DOHH2 (cell line): ENCODE measurements around the gene DENND5B.

Experiments
- H3F3A ChIP-seq: fragments of 200-600 bp; sonication (generic), shearing (Covaris generic); 2 replicates; pipeline ENCODE4 v1.6.0; 2016; ENCODE audit warnings: antibody characterized with exemption, mild to moderate bottlenecking; ENCODE audit not compliant: control insufficient read depth, insufficient read depth
- H3K27ac ChIP-seq: fragments of 200-600 bp; sonication (generic); 2 replicates; pipeline ENCODE4 v1.5.1; 2014; ENCODE audit warnings: low read depth, mild to moderate bottlenecking, low read length, moderate library complexity
- H3K27me3 ChIP-seq: fragments of 200-600 bp; sonication (generic); 2 replicates; pipeline ENCODE4 v1.6.1; 2014; ENCODE audit warnings: mild to moderate bottlenecking, low read length, mixed read lengths; ENCODE audit not compliant: control insufficient read depth
- H3K36me3 ChIP-seq: fragments of 200-600 bp; sonication (generic); 2 replicates; pipeline ENCODE4 v1.6.1; 2014; ENCODE audit warnings: mild to moderate bottlenecking, low read length, moderate library complexity, mixed read lengths; ENCODE audit not compliant: control insufficient read depth
- H3K4me1 ChIP-seq: fragments of 200-600 bp; sonication (generic); 2 replicates; pipeline ENCODE4 v1.6.1; 2014; ENCODE audit warnings: mild to moderate bottlenecking, low read length, mixed read lengths; ENCODE audit not compliant: control insufficient read depth
- H3K4me2 ChIP-seq: fragments of 200-600 bp; sonication (generic); 2 replicates; pipeline ENCODE4 v1.6.0; 2014; ENCODE audit warnings: mild to moderate bottlenecking, low read length, moderate library complexity
- H3K4me3 ChIP-seq: fragments of 200-600 bp; sonication (generic); 2 replicates; pipeline ENCODE4 v1.5.1; 2014; ENCODE audit warnings: mild to moderate bottlenecking, low read length, mixed read lengths
- H3K79me2 ChIP-seq: fragments of 200-600 bp; sonication (generic); 2 replicates; pipeline ENCODE4 v1.6.1; 2014; ENCODE audit warnings: mild to moderate bottlenecking, low read length, mixed read lengths; ENCODE audit not compliant: control insufficient read depth
- H3K9me2 ChIP-seq: fragments of 200-600 bp; sonication (generic); replicated peaks from 2 replicates; pipeline ENCODE4 v1.6.1; 2014; ENCODE audit warnings: mild to moderate bottlenecking, low read length, mixed read lengths; ENCODE audit not compliant: control insufficient read depth
- H3K9me3 ChIP-seq: fragments of 200-600 bp; sonication (generic); 2 replicates; pipeline ENCODE4 v1.6.1; 2014; ENCODE audit warnings: antibody characterized with exemption, low read length, mixed read lengths; ENCODE audit not compliant: control insufficient read depth, insufficient read depth
- H4K20me1 ChIP-seq: fragments of 200-600 bp; sonication (generic); 2 replicates; pipeline ENCODE4 v1.6.0; 2014; ENCODE audit warnings: low read depth, mild to moderate bottlenecking, antibody characterized with exemption, low read length, moderate library complexity; ENCODE audit not compliant: control insufficient read depth, insufficient read depth
- EZH2phosphoT487 ChIP-seq: fragments of 200-600 bp; sonication (generic); IDR thresholded peaks from 2 replicates; pipeline ENCODE4 v1.6.1; 2017; ENCODE audit warnings: borderline replicate concordance, mild to moderate bottlenecking, antibody characterized with exemption, low read length, moderate library complexity, mixed read lengths
- TF ChIP-seq, protein P1 (sequence below): fragments of 200-600 bp; sonication (generic); IDR thresholded peaks from one replicate; pipeline ENCODE4 v1.5.1; 2014; ENCODE audit warnings: antibody characterized with exemption, mild to moderate bottlenecking, low read depth, low read length; ENCODE audit not compliant: poor library complexity, severe bottlenecking

Gene DENND5B

DNA sequence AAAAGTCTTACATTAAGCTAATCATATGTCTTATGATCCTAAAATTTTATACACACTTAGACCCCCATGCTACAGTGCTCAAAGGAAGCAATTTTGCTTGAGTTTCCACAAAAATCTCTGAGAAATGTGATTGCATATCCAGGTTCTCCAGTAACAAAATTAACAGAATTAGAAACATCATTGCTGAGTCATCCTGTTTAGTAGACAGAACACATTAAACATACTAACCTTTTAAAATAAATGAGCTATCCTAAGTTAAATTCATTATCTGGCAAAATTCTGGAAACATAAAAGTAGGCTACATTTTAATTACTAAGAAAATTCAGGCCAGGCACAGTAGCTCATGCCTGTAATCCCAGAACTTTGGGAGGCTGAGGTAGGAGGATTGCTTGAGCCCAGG lies 94.7 kb downstream of the DENND5B start:
- Histone ChIP-seq H3K4me1 (peaks cover 16% of the 10 kb centered on the region), H3K79me2 (peaks cover 12% of the 10 kb centered on the region), H3K36me3 (peaks cover 16% of the 10 kb centered on the region), H4K20me1 (no peaks in the 10 kb centered on the region), H3K4me2 (no peak overlapping the region), H3K9me2 (no peaks in the 10 kb centered on the region), H3K27me3 (no peaks in the 10 kb centered on the region), H3K9me3 (no peaks in the 10 kb centered on the region), H3K4me3 (no peak overlapping the region), H3F3A (no peaks in the 10 kb centered on the region; the same call in 1 of the 2 replicates), H3K27ac (no peak overlapping the region)
- no peak for TF ChIP-seq EZH2phosphoT487
- TF ChIP-seq, protein P1, sequence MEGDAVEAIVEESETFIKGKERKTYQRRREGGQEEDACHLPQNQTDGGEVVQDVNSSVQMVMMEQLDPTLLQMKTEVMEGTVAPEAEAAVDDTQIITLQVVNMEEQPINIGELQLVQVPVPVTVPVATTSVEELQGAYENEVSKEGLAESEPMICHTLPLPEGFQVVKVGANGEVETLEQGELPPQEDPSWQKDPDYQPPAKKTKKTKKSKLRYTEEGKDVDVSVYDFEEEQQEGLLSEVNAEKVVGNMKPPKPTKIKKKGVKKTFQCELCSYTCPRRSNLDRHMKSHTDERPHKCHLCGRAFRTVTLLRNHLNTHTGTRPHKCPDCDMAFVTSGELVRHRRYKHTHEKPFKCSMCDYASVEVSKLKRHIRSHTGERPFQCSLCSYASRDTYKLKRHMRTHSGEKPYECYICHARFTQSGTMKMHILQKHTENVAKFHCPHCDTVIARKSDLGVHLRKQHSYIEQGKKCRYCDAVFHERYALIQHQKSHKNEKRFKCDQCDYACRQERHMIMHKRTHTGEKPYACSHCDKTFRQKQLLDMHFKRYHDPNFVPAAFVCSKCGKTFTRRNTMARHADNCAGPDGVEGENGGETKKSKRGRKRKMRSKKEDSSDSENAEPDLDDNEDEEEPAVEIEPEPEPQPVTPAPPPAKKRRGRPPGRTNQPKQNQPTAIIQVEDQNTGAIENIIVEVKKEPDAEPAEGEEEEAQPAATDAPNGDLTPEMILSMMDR, result no peak

DNA sequence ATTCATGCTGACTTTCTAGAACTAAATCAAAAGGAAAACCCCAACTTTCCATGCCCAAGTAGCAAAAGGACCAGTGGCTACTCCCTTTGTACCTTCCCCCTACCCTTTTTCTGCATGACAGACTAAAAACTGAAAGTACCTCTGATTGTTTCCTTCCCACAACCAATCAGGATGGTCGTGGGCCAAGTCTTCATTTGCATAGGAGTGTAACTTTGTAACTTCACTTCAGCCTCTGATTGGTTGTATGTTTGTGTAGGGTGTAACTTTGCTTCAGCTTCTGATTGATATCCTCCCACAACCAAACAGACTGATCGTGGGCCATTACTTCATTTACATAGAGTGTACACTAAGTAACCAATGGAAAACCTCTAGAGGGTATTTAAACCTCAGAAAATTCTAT lies 96.5 kb downstream of the DENND5B start:
- Histone ChIP-seq H3K4me2 (no peak overlapping the region), H3K4me1 (peaks cover 16% of the 10 kb centered on the region), H3K9me3 (no peaks in the 10 kb centered on the region), H3K27ac (no peak overlapping the region), H3K4me3 (no peak overlapping the region), H3K27me3 (no peaks in the 10 kb centered on the region), H3K79me2 (peaks cover 5% of the 10 kb centered on the region), H4K20me1 (no peaks in the 10 kb centered on the region), H3K9me2 (no peaks in the 10 kb centered on the region), H3K36me3 (peaks cover 16% of the 10 kb centered on the region), H3F3A (no peaks in the 10 kb centered on the region; the same call in 1 of the 2 replicates)
- TF ChIP-seq, protein P1, result no peak
- no peak for TF ChIP-seq EZH2phosphoT487

DNA sequence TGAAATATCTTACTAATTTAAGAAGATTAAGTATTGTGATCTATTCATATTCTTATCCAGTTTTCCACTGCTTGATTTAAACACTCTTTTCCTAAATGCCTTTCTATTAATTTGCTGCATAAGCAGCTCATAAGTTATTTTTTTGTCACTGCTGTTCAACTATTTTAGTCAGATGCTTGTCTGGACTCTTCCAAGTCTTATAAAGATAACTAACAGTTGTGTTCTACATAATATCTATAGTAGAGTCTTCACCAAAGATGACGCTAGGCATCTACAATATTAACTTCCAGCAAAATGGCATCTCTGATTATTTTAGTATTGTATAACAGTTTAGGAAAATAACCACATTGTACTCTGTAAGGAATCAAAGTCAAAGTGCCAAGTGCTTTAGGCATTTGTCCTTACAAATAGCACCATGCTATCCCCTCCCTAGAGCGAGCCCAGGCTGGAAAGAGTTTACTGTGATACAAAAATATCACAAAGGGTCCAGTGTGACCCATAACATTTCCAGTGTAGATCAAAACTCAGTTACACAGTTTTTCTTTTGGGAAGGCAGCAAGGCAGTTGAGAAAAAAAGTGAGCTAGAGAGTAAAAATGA lies 98.2 kb downstream of the DENND5B start:
- H3K27me3 ChIP-seq, result no peaks in the 10 kb centered on the region
- no peaks in the 10 kb centered on the region for H3K9me3 ChIP-seq
- no peaks in the 10 kb centered on the region for H3K9me2 ChIP-seq
- no peak overlapping the region for H3K4me2 ChIP-seq
- H3K79me2 ChIP-seq, result no peaks in the 10 kb centered on the region
- peaks cover 16% of the 10 kb centered on the region for H3K36me3 ChIP-seq
- no peaks in the 10 kb centered on the region for H4K20me1 ChIP-seq
- H3F3A ChIP-seq, result no peaks in the 10 kb centered on the region
- no peak overlapping the region for H3K4me3 ChIP-seq
- TF ChIP-seq, protein P1, result no peak
- TF ChIP-seq EZH2phosphoT487, result no peak
- H3K4me1 ChIP-seq, result peaks cover 9% of the 10 kb centered on the region
- no peak overlapping the region for H3K27ac ChIP-seq
